Loucy (cell line): Measurements from ENCODE around the gene STARD10.

Experiments used
- EZH2phosphoT487 ChIP-seq: fragments of 200-600 bp; IDR thresholded peaks from 2 replicates; pipeline ENCODE4 v1.6.1; 2018; ENCODE audit warnings: antibody characterized with exemption, mild to moderate bottlenecking, moderate library complexity, borderline replicate concordance
- TF ChIP-seq, protein P1 (sequence below): fragments of 200-600 bp; sonication (generic); conservative IDR thresholded peaks from 2 replicates; pipeline ENCODE4 v1.5.1; 2014; ENCODE audit warnings: mild to moderate bottlenecking, antibody characterized with exemption, low read length

DNA sequence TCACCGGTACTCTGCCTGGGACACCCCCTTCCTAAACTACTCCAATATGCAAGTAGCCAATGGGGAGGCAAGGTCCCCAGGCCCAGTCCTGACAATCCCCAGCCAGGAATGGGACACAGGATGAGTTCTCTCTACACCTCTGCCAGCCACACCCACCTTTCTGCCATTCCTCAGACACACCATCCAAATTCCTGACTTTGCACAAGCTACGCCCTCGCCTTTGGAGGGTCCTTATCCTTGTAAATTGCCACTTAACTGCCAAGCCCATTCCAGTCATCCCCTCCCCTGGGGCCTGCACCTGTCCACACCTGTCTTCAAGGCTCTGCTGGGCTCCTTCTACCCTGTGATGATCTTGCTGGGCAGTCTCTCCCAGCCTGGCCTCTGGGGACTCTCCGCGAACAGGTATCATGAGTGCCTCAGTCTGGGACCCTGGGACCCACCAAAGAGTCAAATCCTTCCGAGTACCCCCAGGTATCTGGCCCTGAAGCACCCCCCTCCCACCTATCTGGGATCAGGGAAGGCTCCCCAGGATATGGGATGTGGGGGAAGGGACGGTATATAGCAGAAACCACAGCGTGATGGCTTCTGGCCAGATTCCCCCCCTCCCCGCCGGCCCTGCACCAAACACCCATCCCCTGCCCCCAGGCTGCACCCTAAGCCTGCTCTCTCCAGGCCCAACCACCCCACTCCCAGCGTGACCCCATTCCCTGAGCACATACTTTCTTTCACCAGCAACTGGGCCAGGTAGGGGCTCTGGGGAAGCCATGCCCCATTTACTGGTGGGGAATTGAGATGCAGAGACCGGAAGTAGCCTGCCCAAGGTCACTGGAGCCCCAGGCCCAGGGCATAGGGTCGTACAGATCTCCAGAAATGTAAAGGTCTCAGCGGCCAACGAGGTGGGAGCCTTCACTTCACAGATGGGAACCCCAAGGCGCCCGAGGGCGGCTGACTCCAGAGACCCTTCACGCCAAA lies 42.4 kb downstream of the STARD10 start:
- TF ChIP-seq, protein P1, sequence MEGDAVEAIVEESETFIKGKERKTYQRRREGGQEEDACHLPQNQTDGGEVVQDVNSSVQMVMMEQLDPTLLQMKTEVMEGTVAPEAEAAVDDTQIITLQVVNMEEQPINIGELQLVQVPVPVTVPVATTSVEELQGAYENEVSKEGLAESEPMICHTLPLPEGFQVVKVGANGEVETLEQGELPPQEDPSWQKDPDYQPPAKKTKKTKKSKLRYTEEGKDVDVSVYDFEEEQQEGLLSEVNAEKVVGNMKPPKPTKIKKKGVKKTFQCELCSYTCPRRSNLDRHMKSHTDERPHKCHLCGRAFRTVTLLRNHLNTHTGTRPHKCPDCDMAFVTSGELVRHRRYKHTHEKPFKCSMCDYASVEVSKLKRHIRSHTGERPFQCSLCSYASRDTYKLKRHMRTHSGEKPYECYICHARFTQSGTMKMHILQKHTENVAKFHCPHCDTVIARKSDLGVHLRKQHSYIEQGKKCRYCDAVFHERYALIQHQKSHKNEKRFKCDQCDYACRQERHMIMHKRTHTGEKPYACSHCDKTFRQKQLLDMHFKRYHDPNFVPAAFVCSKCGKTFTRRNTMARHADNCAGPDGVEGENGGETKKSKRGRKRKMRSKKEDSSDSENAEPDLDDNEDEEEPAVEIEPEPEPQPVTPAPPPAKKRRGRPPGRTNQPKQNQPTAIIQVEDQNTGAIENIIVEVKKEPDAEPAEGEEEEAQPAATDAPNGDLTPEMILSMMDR = no peak
- TF ChIP-seq EZH2phosphoT487 = no peak
